Astrocyte (in vitro differentiated cells and primary cell): ENCODE data around the gene SLC25A13. TPM values are rescaled to one million over a fixed set of nuclear protein-coding genes. Genes with fewer than 3 reads are reported as not detected.

ENCODE experiments used
- DNase-seq: peaks from one replicate; pipeline ENCODE4 v3.0.0-alpha.2; 2010; ENCODE audit warnings: low read depth
- FAIRE-seq: peaks from 2 replicates; lab custom pipeline; 2011; peaks lifted over from hg19 to GRCh38; lab: Jason Lieb, UNC
- H2AFZ ChIP-seq: 2 replicates; pipeline ENCODE4 v1.6.0; 2012; ENCODE audit warnings: low read depth, low read length, inconsistent platforms
- H3K27ac ChIP-seq: 2 replicates; pipeline ENCODE4 v1.5.1; 2011; ENCODE audit warnings: low read depth, low read length, inconsistent platforms
- H3K27me3 ChIP-seq: 2 replicates; pipeline ENCODE4 v1.6.0; 2011; ENCODE audit warnings: low read length, inconsistent platforms; ENCODE audit not compliant: insufficient read depth
- H3K36me3 ChIP-seq: 2 replicates; pipeline ENCODE4 v1.5.1; 2011; ENCODE audit warnings: low read length, inconsistent platforms; ENCODE audit not compliant: insufficient read depth
- H3K4me1 ChIP-seq: 2 replicates; pipeline ENCODE4 v1.5.1; 2011; ENCODE audit warnings: low read length, inconsistent platforms; ENCODE audit not compliant: insufficient read depth
- H3K4me2 ChIP-seq: 2 replicates; pipeline ENCODE4 v1.6.0; 2012; ENCODE audit warnings: low read length, inconsistent platforms
- H3K4me3 ChIP-seq: 2 replicates; pipeline ENCODE4 v1.5.1; 2011; ENCODE audit warnings: low read depth, mild to moderate bottlenecking, low read length, inconsistent platforms; ENCODE audit not compliant: insufficient read depth
- H3K79me2 ChIP-seq: 2 replicates; pipeline ENCODE4 v1.6.0; 2012; ENCODE audit warnings: mild to moderate bottlenecking, low read length, inconsistent platforms; ENCODE audit not compliant: insufficient read depth
- H3K9ac ChIP-seq: 2 replicates; pipeline ENCODE4 v1.6.0; 2012; ENCODE audit warnings: mild to moderate bottlenecking, low read length, inconsistent platforms
- H3K9me3 ChIP-seq: 2 replicates; pipeline ENCODE4 v1.5.1; 2012; ENCODE audit warnings: low read depth, mild to moderate bottlenecking, low read length, inconsistent platforms; ENCODE audit not compliant: insufficient read depth
- H4K20me1 ChIP-seq: 2 replicates; pipeline ENCODE4 v1.6.0; 2012; ENCODE audit warnings: low read length, inconsistent platforms; ENCODE audit not compliant: insufficient read depth
- H3K27ac Mint-ChIP-seq: one replicate; pipeline ENCODE4 v1.8.0; 2021; ENCODE audit warnings: mild to moderate bottlenecking, mixed read lengths; ENCODE audit not compliant: unreplicated experiment
- H3K27me3 Mint-ChIP-seq: one replicate; pipeline ENCODE4 v1.8.0; 2021; ENCODE audit warnings: low read depth, mixed read lengths; ENCODE audit not compliant: unreplicated experiment
- H3K36me3 Mint-ChIP-seq: one replicate; pipeline ENCODE4 v1.8.0; 2021; ENCODE audit warnings: low read depth, mixed read lengths; ENCODE audit not compliant: unreplicated experiment
- H3K4me1 Mint-ChIP-seq: one replicate; pipeline ENCODE4 v1.8.0; 2021; ENCODE audit warnings: low read depth, mixed read lengths; ENCODE audit not compliant: unreplicated experiment
- H3K4me3 Mint-ChIP-seq: one replicate; pipeline ENCODE4 v1.8.0; 2021; ENCODE audit warnings: mild to moderate bottlenecking, moderate library complexity, mixed read lengths; ENCODE audit not compliant: unreplicated experiment
- H3K9me3 Mint-ChIP-seq: one replicate; pipeline ENCODE4 v1.8.0; 2021; ENCODE audit warnings: mild to moderate bottlenecking, mixed read lengths; ENCODE audit not compliant: unreplicated experiment
- EZH2 ChIP-seq: IDR thresholded peaks from 2 replicates; pipeline ENCODE4 v1.6.1; 2012; ENCODE audit warnings: mild to moderate bottlenecking, low read length, inconsistent platforms; ENCODE audit not compliant: insufficient read depth
- total RNA-seq: library from RNA; stranded (reverse); gene quantifications from 2 replicates; pipeline ENCODE4 v1.2.1, GENCODE V29; 2021
- TF ChIP-seq, protein P1 (sequence below): IDR thresholded peaks from 2 replicates; pipeline ENCODE4 v1.5.1; 2011; ENCODE audit warnings: low read depth, mild to moderate bottlenecking, inconsistent platforms, low read length, moderate library complexity; ENCODE audit not compliant: insufficient read depth

The SLC25A13 gene
- total RNA-seq, 1 donor from 2014 or later: 58.1 TPM

- H3K9ac ChIP-seq: no peak overlapping the region
Measured at GRCh38 chr7:96189129-96189820, 132.6 kb downstream of the SLC25A13 start.

DNA sequence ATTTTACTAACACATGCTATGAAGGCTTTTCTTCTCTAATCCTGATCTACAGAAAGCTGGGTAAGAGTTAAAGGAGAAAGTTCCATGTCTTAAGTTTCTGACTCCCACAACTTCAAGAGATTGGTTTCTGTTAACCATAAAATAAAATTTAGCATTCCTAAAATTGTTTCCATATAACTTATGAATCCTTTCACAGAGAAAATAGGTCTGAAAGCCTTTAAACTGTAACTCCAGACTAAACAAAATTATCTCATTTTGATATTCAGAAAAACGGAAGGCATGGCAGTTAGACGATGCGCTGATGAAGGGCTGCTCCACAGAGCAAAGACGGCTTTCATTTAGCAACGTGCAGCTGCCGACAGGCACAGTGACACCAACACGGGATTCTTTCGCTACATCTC, 133.3 kb downstream of the SLC25A13 start:
- Histone ChIP-seq H3K36me3 (peaks cover 2% of the 10 kb centered on the region), H3K27me3 (no peaks in the 10 kb centered on the region), H3K27ac (no peak overlapping the region), H4K20me1 (no peaks in the 10 kb centered on the region), H3K79me2 (no peaks in the 10 kb centered on the region), H3K4me1 (no peaks in the 10 kb centered on the region), H3K4me3 (no peak overlapping the region), H3K9me3 (no peaks in the 10 kb centered on the region), H3K9ac (no peak overlapping the region), H3K4me2 (no peak overlapping the region), H2AFZ (no peak overlapping the region)
- Mint-ChIP-seq H3K36me3 (peaks cover 10% of the 10 kb centered on the region), H3K27ac (peak overlapping the region; percentile 62), H3K9me3 (no peaks in the 10 kb centered on the region), H3K4me3 (peak overlapping the region; percentile 29), H3K4me1 (peaks cover 5% of the 10 kb centered on the region), H3K27me3 (no peaks in the 10 kb centered on the region)
- FAIRE-seq (no peak), DNase-seq (peak; percentile 43)
- TF ChIP-seq, protein P1, sequence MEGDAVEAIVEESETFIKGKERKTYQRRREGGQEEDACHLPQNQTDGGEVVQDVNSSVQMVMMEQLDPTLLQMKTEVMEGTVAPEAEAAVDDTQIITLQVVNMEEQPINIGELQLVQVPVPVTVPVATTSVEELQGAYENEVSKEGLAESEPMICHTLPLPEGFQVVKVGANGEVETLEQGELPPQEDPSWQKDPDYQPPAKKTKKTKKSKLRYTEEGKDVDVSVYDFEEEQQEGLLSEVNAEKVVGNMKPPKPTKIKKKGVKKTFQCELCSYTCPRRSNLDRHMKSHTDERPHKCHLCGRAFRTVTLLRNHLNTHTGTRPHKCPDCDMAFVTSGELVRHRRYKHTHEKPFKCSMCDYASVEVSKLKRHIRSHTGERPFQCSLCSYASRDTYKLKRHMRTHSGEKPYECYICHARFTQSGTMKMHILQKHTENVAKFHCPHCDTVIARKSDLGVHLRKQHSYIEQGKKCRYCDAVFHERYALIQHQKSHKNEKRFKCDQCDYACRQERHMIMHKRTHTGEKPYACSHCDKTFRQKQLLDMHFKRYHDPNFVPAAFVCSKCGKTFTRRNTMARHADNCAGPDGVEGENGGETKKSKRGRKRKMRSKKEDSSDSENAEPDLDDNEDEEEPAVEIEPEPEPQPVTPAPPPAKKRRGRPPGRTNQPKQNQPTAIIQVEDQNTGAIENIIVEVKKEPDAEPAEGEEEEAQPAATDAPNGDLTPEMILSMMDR: no peak
- no peak for TF ChIP-seq EZH2

More at GRCh38 chr7:96189129-96189820, 132.6 kb downstream of the SLC25A13 start:
- Histone ChIP-seq H3K4me2 (no peak overlapping the region), H2AFZ (no peak overlapping the region), H4K20me1 (no peaks in the 10 kb centered on the region), H3K79me2 (no peaks in the 10 kb centered on the region), H3K4me1 (no peaks in the 10 kb centered on the region), H3K27ac (no peak overlapping the region), H3K36me3 (no peaks in the 10 kb centered on the region), H3K4me3 (no peak overlapping the region), H3K9me3 (no peaks in the 10 kb centered on the region), H3K27me3 (no peaks in the 10 kb centered on the region)
- FAIRE-seq (no peak), DNase-seq (no peak)
- no peak overlapping the region for H3K27ac Mint-ChIP-seq
- H3K4me3 Mint-ChIP-seq: no peak overlapping the region
- no peaks in the 10 kb centered on the region for H3K9me3 Mint-ChIP-seq
- H3K4me1 Mint-ChIP-seq: peaks cover 5% of the 10 kb centered on the region
- TF ChIP-seq, protein P1: no peak
- TF ChIP-seq EZH2: no peak
- H3K36me3 Mint-ChIP-seq: peaks cover 10% of the 10 kb centered on the region
- no peaks in the 10 kb centered on the region for H3K27me3 Mint-ChIP-seq

- H3K36me3 ChIP-seq: peaks cover 5% of the 10 kb centered on the region
- Mint-ChIP-seq H3K4me3 (peak overlapping the region; percentile 29), H3K27ac (no peak overlapping the region), H3K36me3 (peaks cover 10% of the 10 kb centered on the region), H3K27me3 (no peaks in the 10 kb centered on the region), H3K9me3 (no peaks in the 10 kb centered on the region), H3K4me1 (peaks cover 5% of the 10 kb centered on the region)
- H3K4me3 ChIP-seq: no peak overlapping the region
- H3K4me1 ChIP-seq: no peaks in the 10 kb centered on the region
- TF ChIP-seq, protein P1: no peak
- no peak for TF ChIP-seq EZH2
- no peak overlapping the region for H3K4me2 ChIP-seq
- no peak overlapping the region for H3K9ac ChIP-seq
- H3K9me3 ChIP-seq: no peaks in the 10 kb centered on the region
- H2AFZ ChIP-seq: no peak overlapping the region
- H3K27me3 ChIP-seq: no peaks in the 10 kb centered on the region
- DNase-seq (peak; percentile 20), FAIRE-seq (no peak)
- no peaks in the 10 kb centered on the region for H3K79me2 ChIP-seq
- H3K27ac ChIP-seq: no peak overlapping the region
- no peaks in the 10 kb centered on the region for H4K20me1 ChIP-seq
Measured at GRCh38 chr7:96188174-96188581, 133.7 kb downstream of the SLC25A13 start.
